ENCODE results near the gene WDFY2.

The WDFY2 gene

DNA sequence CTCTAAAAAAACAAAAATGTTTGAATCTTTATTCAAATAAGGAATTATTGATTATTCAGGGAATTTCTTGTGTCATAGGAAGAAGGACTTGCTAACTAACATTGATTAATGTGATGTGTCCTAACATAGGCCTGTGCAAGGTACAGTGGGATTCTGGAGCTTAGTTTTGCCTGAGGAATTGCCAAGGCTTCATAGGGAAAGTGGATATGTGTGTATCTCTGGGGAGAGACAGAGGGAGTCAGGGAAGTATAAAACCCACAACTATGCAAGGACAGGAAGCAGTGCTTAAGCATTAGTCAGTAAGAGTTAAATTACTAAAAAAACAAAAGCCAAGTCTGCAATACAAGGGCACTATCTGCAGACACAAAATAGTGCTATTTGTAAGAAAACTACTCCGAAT is 59.6 kb downstream of the WDFY2 start:
- no peak overlapping the region for H3K4me2 ChIP-seq (ENCODE audit: insufficient read depth, low read length, poor library complexity, severe bottlenecking)
- H3K9ac ChIP-seq (ENCODE audit: low read depth, low read length, poor library complexity) = no peak overlapping the region
- H4K91ac ChIP-seq (ENCODE audit: low read depth, low read length, poor library complexity) = no peak overlapping the region
- H3K18ac ChIP-seq (ENCODE audit: low read length) = no peak overlapping the region
- no peak for DNase-seq (ENCODE audit: low spot score)
- no peak overlapping the region for H3K14ac ChIP-seq (ENCODE audit: low read length)
- no peak overlapping the region for H4K8ac ChIP-seq (ENCODE audit: low read depth, low read length)
- H2BK5ac ChIP-seq (ENCODE audit: low read length) = no peak overlapping the region
- no peak overlapping the region for H2AK5ac ChIP-seq (ENCODE audit: low read depth, low read length)
- no peak overlapping the region for H2BK120ac ChIP-seq (ENCODE audit: low read depth, low read length)
- H2AFZ ChIP-seq (ENCODE audit: low read length) = no peak overlapping the region
- no peak overlapping the region for H3K4me3 ChIP-seq (ENCODE audit: low read length in 2 of 2)
- no peak overlapping the region for H2BK15ac ChIP-seq (ENCODE audit: low read length)
- H3K27ac ChIP-seq (replicated peaks; ENCODE audit: low read length) = no peak overlapping the region
- H3K4ac ChIP-seq (ENCODE audit: low read length) = no peak overlapping the region
- H3K36me3 ChIP-seq (replicated peaks in 1 of 2; ENCODE audit: control insufficient read depth in 2 of 2, insufficient read depth in 2 of 2, low read length in 2 of 2) = no peaks in the 10 kb centered on the region
- no peak overlapping the region for H3K23ac ChIP-seq (ENCODE audit: low read depth, low read length, poor library complexity)
- WGBS, 2 donors (ENCODE audit: extremely low coverage in 2 of 2, insufficient read length in 2 of 2, insufficient replicate concordance in 1 of 2) = no CpG with 5 or more reads among the region's 1 CpG
- H3K4me1 ChIP-seq (ENCODE audit: control insufficient read depth in 2 of 2, insufficient read depth in 1 of 2, low read depth in 1 of 2, low read length in 2 of 2) = peaks cover 18 to 39% of the 10 kb centered on the region in 2 donors
- no peaks in the 10 kb centered on the region for H3K9me3 ChIP-seq (replicated peaks in 1 of 2; ENCODE audit: control insufficient read depth in 2 of 2, insufficient read depth in 1 of 2, low read depth in 1 of 2, low read length in 2 of 2)
- no peak overlapping the region for H2BK12ac ChIP-seq (ENCODE audit: low read length)
- H3K79me1 ChIP-seq (ENCODE audit: low read depth, low read length) = no peaks in the 10 kb centered on the region
- no peaks in the 10 kb centered on the region for H3K27me3 ChIP-seq (ENCODE audit: control insufficient read depth in 3 of 3, insufficient read depth in 3 of 3, low read depth in 1 of 3, low read length in 3 of 3)

DNA sequence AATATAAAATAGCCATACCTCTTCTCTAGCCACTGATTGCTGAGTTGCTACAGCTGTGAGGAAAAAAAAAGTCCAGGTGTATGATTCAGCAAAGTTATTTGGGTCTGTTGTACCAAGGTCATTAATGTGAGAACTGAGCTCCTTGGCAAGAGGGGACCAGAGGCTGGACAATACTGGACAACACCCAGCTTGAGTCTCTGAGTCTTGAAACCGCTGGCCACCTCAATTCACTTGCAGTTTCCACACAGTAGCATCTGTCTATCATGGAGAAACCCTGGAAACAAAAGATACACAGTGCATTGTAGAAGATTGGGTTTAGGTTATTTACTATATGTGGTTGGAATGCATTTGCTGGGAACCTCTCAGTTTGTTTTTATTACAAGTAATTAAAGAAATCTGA is 60.4 kb downstream of the WDFY2 start:
- H2BK5ac ChIP-seq (ENCODE audit: low read length) = no peak overlapping the region
- no peak overlapping the region for H3K4me2 ChIP-seq (ENCODE audit: insufficient read depth, low read length, poor library complexity, severe bottlenecking)
- no peak overlapping the region for H3K14ac ChIP-seq (ENCODE audit: low read length)
- H3K27me3 ChIP-seq (ENCODE audit: control insufficient read depth in 3 of 3, insufficient read depth in 3 of 3, low read depth in 1 of 3, low read length in 3 of 3) = no peaks in the 10 kb centered on the region
- H3K18ac ChIP-seq (ENCODE audit: low read length) = no peak overlapping the region
- no peak overlapping the region for H2BK120ac ChIP-seq (ENCODE audit: low read depth, low read length)
- H3K79me1 ChIP-seq (ENCODE audit: low read depth, low read length) = no peaks in the 10 kb centered on the region
- H3K9me3 ChIP-seq (replicated peaks in 1 of 2; ENCODE audit: control insufficient read depth in 2 of 2, insufficient read depth in 1 of 2, low read depth in 1 of 2, low read length in 2 of 2) = no peaks in the 10 kb centered on the region
- H3K9ac ChIP-seq (ENCODE audit: low read depth, low read length, poor library complexity) = no peak overlapping the region
- H2BK15ac ChIP-seq (ENCODE audit: low read length) = no peak overlapping the region
- no peak overlapping the region for H3K23ac ChIP-seq (ENCODE audit: low read depth, low read length, poor library complexity)
- H3K4ac ChIP-seq (ENCODE audit: low read length) = no peak overlapping the region
- DNase-seq (ENCODE audit: low spot score) = no peak
- no peak overlapping the region for H4K8ac ChIP-seq (ENCODE audit: low read depth, low read length)
- H2AFZ ChIP-seq (ENCODE audit: low read length) = peak overlapping the region; percentile 26
- no peaks in the 10 kb centered on the region for H3K36me3 ChIP-seq (replicated peaks in 1 of 2; ENCODE audit: control insufficient read depth in 2 of 2, insufficient read depth in 2 of 2, low read length in 2 of 2)
- no peak overlapping the region for H3K4me3 ChIP-seq (ENCODE audit: low read length in 2 of 2)
- H3K27ac ChIP-seq (replicated peaks; ENCODE audit: low read length) = no peak overlapping the region
- H2BK12ac ChIP-seq (ENCODE audit: low read length) = no peak overlapping the region
- no peak overlapping the region for H2AK5ac ChIP-seq (ENCODE audit: low read depth, low read length)
- H4K91ac ChIP-seq (ENCODE audit: low read depth, low read length, poor library complexity) = no peak overlapping the region
- no CpG with 5 or more reads among the region's 1 CpG for WGBS, 2 donors (ENCODE audit: extremely low coverage in 2 of 2, insufficient read length in 2 of 2, insufficient replicate concordance in 1 of 2)
- H3K4me1 ChIP-seq (ENCODE audit: control insufficient read depth in 2 of 2, insufficient read depth in 1 of 2, low read depth in 1 of 2, low read length in 2 of 2) = peaks cover 18 to 32% of the 10 kb centered on the region in 2 donors

DNA sequence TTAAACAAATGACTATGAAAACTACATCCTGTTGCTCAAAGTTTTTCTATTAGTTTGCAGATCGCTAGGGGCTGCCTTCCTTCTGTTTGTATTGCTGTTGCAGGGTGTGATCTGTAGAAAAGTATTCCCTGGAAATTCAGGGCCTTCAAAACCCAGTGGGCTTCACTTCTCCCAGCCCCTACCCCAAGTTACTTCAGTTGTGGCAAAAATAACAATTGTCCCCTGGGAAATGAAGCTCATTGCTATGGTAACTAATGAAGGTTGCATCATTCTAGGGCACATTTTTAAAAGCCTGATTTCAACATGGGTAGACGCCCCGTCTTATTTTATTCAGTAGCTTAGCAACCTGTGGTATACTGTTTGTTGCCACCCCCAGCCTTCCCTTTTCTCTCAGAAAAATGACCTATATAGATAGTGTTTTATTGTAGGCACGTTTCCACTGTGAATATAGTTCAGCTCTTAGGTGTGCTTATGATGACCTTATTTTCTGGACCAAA is 60.9 kb downstream of the WDFY2 start:
- Histone ChIP-seq H2BK120ac (ENCODE audit: low read depth, low read length) (no peak overlapping the region), H4K91ac (ENCODE audit: low read depth, low read length, poor library complexity) (no peak overlapping the region), H3K9me3 (replicated peaks in 1 of 2; ENCODE audit: control insufficient read depth in 2 of 2, insufficient read depth in 1 of 2, low read depth in 1 of 2, low read length in 2 of 2) (no peaks in the 10 kb centered on the region), H3K79me1 (ENCODE audit: low read depth, low read length) (no peaks in the 10 kb centered on the region), H2BK12ac (ENCODE audit: low read length) (no peak overlapping the region), H4K8ac (ENCODE audit: low read depth, low read length) (no peak overlapping the region), H2BK5ac (ENCODE audit: low read length) (no peak overlapping the region), H3K18ac (ENCODE audit: low read length) (no peak overlapping the region), H3K4me3 (ENCODE audit: low read length in 2 of 2) (no peak overlapping the region), H3K4me2 (ENCODE audit: insufficient read depth, low read length, poor library complexity, severe bottlenecking) (no peak overlapping the region), H3K23ac (ENCODE audit: low read depth, low read length, poor library complexity) (no peak overlapping the region), H2BK15ac (ENCODE audit: low read length) (no peak overlapping the region), H3K9ac (ENCODE audit: low read depth, low read length, poor library complexity) (no peak overlapping the region), H3K4me1 (ENCODE audit: control insufficient read depth in 2 of 2, insufficient read depth in 1 of 2, low read depth in 1 of 2, low read length in 2 of 2) (peaks cover 18 to 32% of the 10 kb centered on the region in 2 donors), H2AFZ (ENCODE audit: low read length) (peak overlapping the region; percentile 26), H3K27me3 (ENCODE audit: control insufficient read depth in 3 of 3, insufficient read depth in 3 of 3, low read depth in 1 of 3, low read length in 3 of 3) (no peaks in the 10 kb centered on the region), H2AK5ac (ENCODE audit: low read depth, low read length) (no peak overlapping the region), H3K36me3 (replicated peaks in 1 of 2; ENCODE audit: control insufficient read depth in 2 of 2, insufficient read depth in 2 of 2, low read length in 2 of 2) (no peaks in the 10 kb centered on the region), H3K4ac (ENCODE audit: low read length) (no peak overlapping the region), H3K27ac (replicated peaks; ENCODE audit: low read length) (no peak overlapping the region), H3K14ac (ENCODE audit: low read length) (no peak overlapping the region)
- DNase-seq (ENCODE audit: low spot score) = no peak
- no CpG with 5 or more reads among the region's 4 CpGs for WGBS, 2 donors (ENCODE audit: extremely low coverage in 2 of 2, insufficient read length in 2 of 2, insufficient replicate concordance in 1 of 2)

DNA sequence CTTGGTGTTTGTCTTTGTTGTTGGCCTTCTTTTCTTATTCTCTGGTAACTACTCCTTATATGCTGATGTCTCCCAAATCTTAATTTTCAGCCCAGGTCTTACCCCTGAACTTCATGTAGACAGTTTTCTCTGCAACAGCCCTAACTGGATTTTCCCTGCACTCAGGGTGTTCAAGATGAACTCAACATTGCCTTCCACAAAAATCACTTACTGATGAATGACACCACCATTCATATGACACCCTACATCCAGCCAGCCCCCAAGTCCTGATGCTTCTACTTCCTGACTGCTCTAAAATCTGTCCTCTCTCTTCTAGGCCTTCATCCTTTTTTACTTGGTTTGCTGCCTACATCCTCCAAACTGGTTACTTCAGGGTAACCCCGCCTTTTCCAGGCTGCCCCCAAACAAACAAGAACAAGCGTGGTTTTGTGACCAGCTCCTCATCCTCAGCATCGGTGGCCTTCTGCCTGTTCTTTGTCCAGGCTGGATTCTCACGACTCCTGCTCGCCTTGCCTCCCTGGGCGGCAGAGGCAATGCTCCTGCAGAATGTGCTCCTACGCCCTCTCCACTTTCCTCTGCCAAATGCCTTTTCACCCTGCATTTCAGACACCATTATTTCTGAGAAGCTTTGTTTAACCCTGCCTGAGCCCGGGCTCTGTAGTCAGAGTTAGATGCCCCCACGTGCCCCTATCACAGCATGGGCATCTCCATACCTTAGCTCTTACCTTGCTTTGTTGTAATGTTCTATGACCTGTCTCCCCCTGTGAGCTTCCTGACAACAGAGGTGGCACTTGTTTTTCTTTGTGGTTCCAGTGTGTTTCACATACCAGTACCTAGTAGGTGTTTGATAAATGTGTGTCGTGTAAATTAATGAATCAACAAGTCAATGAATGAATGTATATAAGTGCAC is 61.8 kb downstream of the WDFY2 start:
- Histone ChIP-seq H3K4me3 (ENCODE audit: low read length in 2 of 2) (no peak overlapping the region), H3K79me1 (ENCODE audit: low read depth, low read length) (no peaks in the 10 kb centered on the region), H2BK120ac (ENCODE audit: low read depth, low read length) (no peak overlapping the region), H3K14ac (ENCODE audit: low read length) (no peak overlapping the region), H3K18ac (ENCODE audit: low read length) (peak overlapping the region; percentile 8), H2BK5ac (ENCODE audit: low read length) (no peak overlapping the region), H3K23ac (ENCODE audit: low read depth, low read length, poor library complexity) (no peak overlapping the region), H3K27me3 (ENCODE audit: control insufficient read depth in 3 of 3, insufficient read depth in 3 of 3, low read depth in 1 of 3, low read length in 3 of 3) (no peaks in the 10 kb centered on the region), H3K27ac (replicated peaks; ENCODE audit: low read length) (peak overlapping the region; percentile 13), H2AFZ (ENCODE audit: low read length) (no peak overlapping the region), H2BK12ac (ENCODE audit: low read length) (no peak overlapping the region), H3K36me3 (replicated peaks in 1 of 2; ENCODE audit: control insufficient read depth in 2 of 2, insufficient read depth in 2 of 2, low read length in 2 of 2) (no peaks in the 10 kb centered on the region), H3K9ac (ENCODE audit: low read depth, low read length, poor library complexity) (no peak overlapping the region), H4K8ac (ENCODE audit: low read depth, low read length) (no peak overlapping the region), H2BK15ac (ENCODE audit: low read length) (no peak overlapping the region), H4K91ac (ENCODE audit: low read depth, low read length, poor library complexity) (no peak overlapping the region), H3K9me3 (replicated peaks in 1 of 2; ENCODE audit: control insufficient read depth in 2 of 2, insufficient read depth in 1 of 2, low read depth in 1 of 2, low read length in 2 of 2) (no peaks in the 10 kb centered on the region), H3K4me1 (ENCODE audit: control insufficient read depth in 2 of 2, insufficient read depth in 1 of 2, low read depth in 1 of 2, low read length in 2 of 2) (peaks cover 18 to 32% of the 10 kb centered on the region in 2 donors), H2AK5ac (ENCODE audit: low read depth, low read length) (no peak overlapping the region), H3K4me2 (ENCODE audit: insufficient read depth, low read length, poor library complexity, severe bottlenecking) (no peak overlapping the region), H3K4ac (ENCODE audit: low read length) (no peak overlapping the region)
- DNase-seq (ENCODE audit: low spot score) = no peak
- no CpG with 5 or more reads among the region's 10 CpGs for WGBS, 2 donors (ENCODE audit: extremely low coverage in 2 of 2, insufficient read length in 2 of 2, insufficient replicate concordance in 1 of 2)
